SK-N-SH (cell line): ENCODE data around the gene FGF22. TPM values are rescaled to one million over a fixed set of nuclear protein-coding genes. Genes with fewer than 3 reads are reported as not detected.
A peak's percentile ranks its signal among the peaks of the same experiment; 100 is the strongest.

ENCODE experiments used
- CTCF ChIA-PET: fragments of 300-600, 350-600 bp; formaldehyde crosslinking; extraction: SDS; loops from one replicate; lab custom pipeline; 2021; lab: Yijun Ruan, JAX
- POLR2A ChIA-PET: fragments of 350-600 bp; sonication (Branson Sonifier 250); formaldehyde crosslinking; extraction: SDS; loops from one replicate; lab custom pipeline; 2020; ENCODE audit warnings: antibody characterized with exemption, inconsistent platforms; lab: Yijun Ruan, JAX
- DNase-seq: peaks from one replicate; pipeline ENCODE4 v3.0.0; 2012
- H2AFZ ChIP-seq: fragments of 200-600 bp; sonication (generic); 2 replicates; pipeline ENCODE4 v1.8.1; 2016; ENCODE audit warnings: antibody characterized with exemption, mild to moderate bottlenecking, low read depth
- H3F3A ChIP-seq: fragments of 200-600 bp; sonication (generic); replicated peaks from 2 replicates; pipeline ENCODE3; 2016; ENCODE audit warnings: antibody characterized with exemption, mild to moderate bottlenecking; ENCODE audit not compliant: insufficient read depth
- H3K27ac ChIP-seq, 2 experiments: fragments of 200-500 bp in 1 of 2; fragments of 200-600 bp in 1 of 2; sonication (Bioruptor generic) in 1 of 2; sonication (generic), shearing (Covaris generic) in 1 of 2; 2 replicates each; pipeline versions ENCODE4 v1.5.1 to v1.6.1; 2014 to 2016; ENCODE audit warnings: low read depth in 2 of 2, inconsistent platforms in 1 of 2, low read length in 1 of 2, mild to moderate bottlenecking in 1 of 2, mixed read lengths in 1 of 2
- H3K27me3 ChIP-seq: fragments of 200-600 bp; sonication (generic), shearing (Covaris generic); 2 replicates; pipeline ENCODE4 v1.6.1; 2016; ENCODE audit warnings: mixed run types; ENCODE audit not compliant: insufficient read depth
- H3K36me3 ChIP-seq, 2 experiments: fragments of 200-500 bp in 1 of 2; fragments of 200-600 bp in 1 of 2; sonication (Bioruptor generic) in 1 of 2; sonication (generic) in 1 of 2; replicated peaks in 1 of 2; 2 replicates each; pipeline versions ENCODE3 to v1.5.1; 2014 to 2016; ENCODE audit warnings: low read length in 1 of 2, mild to moderate bottlenecking in 1 of 2; ENCODE audit not compliant: insufficient read depth in 2 of 2, control insufficient read depth in 1 of 2
- H3K4me1 ChIP-seq, 2 experiments: fragments of 200-500 bp in 1 of 2; fragments of 200-600 bp in 1 of 2; sonication (Bioruptor generic) in 1 of 2; sonication (generic), shearing (Covaris generic) in 1 of 2; 2 replicates each; pipeline versions ENCODE4 v1.5.1 to v1.6.1; 2014 to 2016; ENCODE audit warnings: low read depth in 1 of 2, low read length in 1 of 2, mixed run types in 1 of 2; ENCODE audit not compliant: insufficient read depth in 2 of 2, control insufficient read depth in 1 of 2
- H3K4me2 ChIP-seq: fragments of 200-600 bp; sonication (generic), shearing (Covaris generic); 2 replicates; pipeline ENCODE4 v1.6.1; 2017; ENCODE audit warnings: mixed run types
- H3K4me3 ChIP-seq, 2 experiments: fragments of 200-500 bp in 1 of 2; fragments of 200-600 bp in 1 of 2; sonication (Bioruptor generic) in 1 of 2; sonication (generic), shearing (Covaris generic) in 1 of 2; 2 replicates each; pipeline versions ENCODE4 v1.5.1 to v1.8.1; 2014 to 2016; ENCODE audit warnings: low read depth in 2 of 2, inconsistent platforms in 1 of 2, low read length in 1 of 2, mild to moderate bottlenecking in 1 of 2, mixed read lengths in 1 of 2, moderate library complexity in 1 of 2
- H3K79me2 ChIP-seq: fragments of 200-600 bp; sonication (generic); 2 replicates; pipeline ENCODE4 v1.8.1; 2017; ENCODE audit warnings: mild to moderate bottlenecking; ENCODE audit not compliant: insufficient read depth
- H3K9ac ChIP-seq: fragments of 200-600 bp; sonication (generic); 2 replicates; pipeline ENCODE4 v1.6.1; 2017; ENCODE audit warnings: mixed run types
- H3K9me2 ChIP-seq: fragments of 200-600 bp; sonication (generic); 2 replicates; pipeline ENCODE4 v1.6.1; 2017; ENCODE audit warnings: mixed run types
- H3K9me3 ChIP-seq: fragments of 200-600 bp; sonication (generic); 2 replicates; pipeline ENCODE4 v1.6.1; 2017; ENCODE audit warnings: mixed run types, mild to moderate bottlenecking, moderate library complexity
- H4K20me1 ChIP-seq: fragments of 200-600 bp; sonication (generic); 2 replicates; pipeline ENCODE4 v1.6.1; 2017; ENCODE audit warnings: mild to moderate bottlenecking, mixed run types; ENCODE audit not compliant: insufficient read depth
- CHD2 ChIP-seq: fragments of 150-350 bp; IDR thresholded peaks from 2 replicates; pipeline ENCODE4 v1.6.1; 2018; ENCODE audit warnings: low read length; ENCODE audit not compliant: partially characterized antibody
- ELF1 ChIP-seq: IDR thresholded peaks from 2 replicates; pipeline ENCODE4 v1.4.0; 2012
- EP300 ChIP-seq, 2 experiments: IDR thresholded peaks; 2 replicates each; pipeline versions ENCODE4 v1.4.0 to v1.6.1; 2012; ENCODE audit warnings: borderline replicate concordance in 1 of 2, low read depth in 1 of 2, low read length in 1 of 2
- JUND ChIP-seq: IDR thresholded peaks from 2 replicates; pipeline ENCODE4 v1.4.0; 2012
- MAX ChIP-seq: IDR thresholded peaks from 2 replicates; pipeline ENCODE4 v1.4.0; 2012; ENCODE audit warnings: low read depth
- MEF2A ChIP-seq: IDR thresholded peaks from 2 replicates; pipeline ENCODE4 v1.4.0; 2012; ENCODE audit warnings: low read depth, borderline replicate concordance
- MXI1 ChIP-seq: IDR thresholded peaks from 2 replicates; pipeline ENCODE4 v1.6.1; 2012; ENCODE audit warnings: mild to moderate bottlenecking, low read depth, low read length, improper control_type of control experiment
- NFIC ChIP-seq: IDR thresholded peaks from 2 replicates; pipeline ENCODE4 v1.4.0; 2012; ENCODE audit warnings: borderline replicate concordance
- NRF1 ChIP-seq: IDR thresholded peaks from 2 replicates; pipeline ENCODE4 v1.6.1; 2012; ENCODE audit warnings: low read depth, mild to moderate bottlenecking, low read length
- POLR2AphosphoS5 ChIP-seq: IDR thresholded peaks from 2 replicates; pipeline ENCODE4 v1.6.1; 2012; ENCODE audit warnings: low read depth, low read length
- RAD21 ChIP-seq: IDR thresholded peaks from 2 replicates; pipeline ENCODE4 v1.6.1; 2012; ENCODE audit warnings: mild to moderate bottlenecking, low read length
- RCOR1 ChIP-seq: fragments of 150-350 bp; IDR thresholded peaks from 2 replicates; pipeline ENCODE4 v1.6.1; 2017; ENCODE audit warnings: antibody characterized with exemption, low read length
- SIN3A ChIP-seq: IDR thresholded peaks from 2 replicates; pipeline ENCODE4 v1.6.1; 2012; ENCODE audit warnings: low read depth, mild to moderate bottlenecking, low read length, moderate library complexity, borderline replicate concordance
- SMC3 ChIP-seq: IDR thresholded peaks from 2 replicates; pipeline ENCODE4 v1.6.1; 2012; ENCODE audit warnings: low read depth, low read length, improper control_type of control experiment
- TCF12 ChIP-seq: IDR thresholded peaks from 2 replicates; pipeline ENCODE4 v1.4.0; 2012
- TEAD4 ChIP-seq: IDR thresholded peaks from 2 replicates; pipeline ENCODE4 v1.4.0; 2012; ENCODE audit warnings: mild to moderate bottlenecking, borderline replicate concordance; ENCODE audit not compliant: insufficient read depth
- USF1 ChIP-seq: IDR thresholded peaks from 2 replicates; pipeline ENCODE4 v1.4.0; 2012; ENCODE audit warnings: low read depth, borderline replicate concordance
- USF2 ChIP-seq: fragments of 150-350 bp; IDR thresholded peaks from 2 replicates; pipeline ENCODE4 v1.6.1; 2017; ENCODE audit warnings: antibody characterized with exemption, low read length, low read depth, borderline replicate concordance
- YY1 ChIP-seq: IDR thresholded peaks from 2 replicates; pipeline ENCODE4 v1.4.0; 2012; ENCODE audit warnings: low read depth, mild to moderate bottlenecking
- ZBTB33 ChIP-seq: IDR thresholded peaks from 2 replicates; pipeline ENCODE4 v1.4.0; 2012; ENCODE audit warnings: low read depth, borderline replicate concordance
- WGBS: methylation state at CpG from one replicate; pipeline ENCODE4 v1.1.6; 2017; ENCODE audit warnings: low lambda C conversion rate; 5-methylcytosine and 5-hydroxymethylcytosine counted together
- polyA plus RNA-seq, 3 experiments: library from polyadenylated mRNA; depleted of rRNA; stranded (reverse); fragments of >200 nt; gene quantifications; 2 replicates each; pipeline ENCODE4 v1.2.3, GENCODE V29; 2012

FGF22 gene
- polyA plus RNA-seq, 1 of the 3 experiments (the other 2 are of a cell fraction), result 0.62 TPM

- Histone ChIP-seq H3K79me2 (no peaks in the 10 kb centered on the region), H3K4me3 (peak overlapping the region; percentile 44 to 46; a peak in 3 of 4 replicates), H3K4me2 (peak overlapping the region; percentile 84), H2AFZ (no peak overlapping the region), H4K20me1 (no peaks in the 10 kb centered on the region), H3K4me1 (peaks cover 0 to 8% of the 10 kb centered on the region in 2 experiments; a peak in 1 of 4 replicates), H3F3A (no peaks in the 10 kb centered on the region), H3K27ac (no peak overlapping the region), H3K27me3 (no peaks in the 10 kb centered on the region), H3K9ac (no peak overlapping the region), H3K9me2 (no peaks in the 10 kb centered on the region), H3K9me3 (no peaks in the 10 kb centered on the region), H3K36me3 (peaks cover 0 to 10% of the 10 kb centered on the region in 2 experiments)
- no peak for DNase-seq
- no peak for TF ChIP-seq ZBTB33
- TF ChIP-seq POLR2AphosphoS5, result no peak
- TF ChIP-seq YY1, result no peak
- TF ChIP-seq NFIC, result no peak
- TF ChIP-seq TEAD4, result no peak
- no peak for TF ChIP-seq MAX
- TF ChIP-seq USF1, result no peak
- no peak for TF ChIP-seq MEF2A
- no peak for TF ChIP-seq RCOR1
- TF ChIP-seq JUND, result no peak
- TF ChIP-seq SMC3, result no peak
- TF ChIP-seq ELF1, result no peak
- no peak for TF ChIP-seq NRF1
- TF ChIP-seq RAD21, result no peak
- TF ChIP-seq SIN3A, result no peak
- no peak for TF ChIP-seq MXI1
- no peak for TF ChIP-seq CHD2
- TF ChIP-seq USF2, result no peak
- TF ChIP-seq EP300 (IDR thresholded peaks at IDR 0.05; ENCODE audit: borderline replicate concordance in 1 of 2, low read depth in 1 of 2, low read length in 1 of 2), result no peak
- TF ChIP-seq TCF12, result no peak
- ChIA-PET CTCF (no interaction called here), POLR2A (no interaction called here)
- whole genome bisulfite sequencing, result 19% methylated on average over 16 of the region's 25 CpGs
These were observed 481 bp downstream of the FGF22 start for GRCh38 chr19:640161-640558.
